NB4 (cell line): ENCODE results near the gene ANKRD11.
"Not testable (repeated sequence)": the region's sequence is repeated elsewhere in the genome, so short reads cannot be mapped to it uniquely, and the experiment has no call there.

ENCODE experiments used
- DNase-seq: peaks from one replicate; pipeline ENCODE4 v3.0.0; 2010; ENCODE audit warnings: low read depth
- H3K4me3 ChIP-seq: one replicate; pipeline ENCODE4 v1.5.1; 2011; ENCODE audit warnings: mild to moderate bottlenecking, low read depth, low read length, moderate library complexity
- MYC ChIP-seq: IDR thresholded peaks from 2 replicates; pipeline ENCODE4 v1.6.1; 2011; ENCODE audit warnings: low read depth, low read length
- POLR2A ChIP-seq: IDR thresholded peaks from 2 replicates; pipeline ENCODE4 v1.6.1; 2011; ENCODE audit warnings: mild to moderate bottlenecking; ENCODE audit not compliant: insufficient read length; ENCODE audit errors: extremely low read depth
- TF ChIP-seq, protein P1 (sequence below): IDR thresholded peaks from one replicate; pipeline ENCODE4 v1.5.1; 2012; ENCODE audit warnings: low read depth, low read length
- TF ChIP-seq, protein P2 (sequence below): IDR thresholded peaks from 2 replicates; pipeline ENCODE4 v1.6.1; 2011; ENCODE audit warnings: low read depth, low read length

ANKRD11 gene

DNA sequence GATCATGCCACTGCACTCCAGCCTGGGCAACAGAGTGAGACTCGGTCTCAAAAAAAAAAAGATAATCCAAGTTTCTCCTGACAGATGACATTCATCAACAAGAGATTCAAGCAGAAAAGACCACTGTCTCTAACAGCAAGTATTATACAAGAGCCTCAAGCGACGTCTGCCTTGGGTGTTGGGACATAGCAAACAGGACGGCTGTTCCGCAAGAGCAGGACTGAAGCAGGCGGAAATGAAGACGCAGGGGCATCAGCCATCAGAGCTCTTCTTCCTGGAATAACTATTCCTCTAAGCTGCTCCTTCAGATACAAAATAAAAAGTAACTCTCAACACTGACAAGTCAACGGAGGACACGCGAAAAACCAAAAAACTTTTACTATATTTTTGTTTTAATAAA is 54.0 kb downstream of the ANKRD11 start:
- no peak overlapping the region for H3K4me3 ChIP-seq
- DNase-seq: no peak
- TF ChIP-seq, protein P1, sequence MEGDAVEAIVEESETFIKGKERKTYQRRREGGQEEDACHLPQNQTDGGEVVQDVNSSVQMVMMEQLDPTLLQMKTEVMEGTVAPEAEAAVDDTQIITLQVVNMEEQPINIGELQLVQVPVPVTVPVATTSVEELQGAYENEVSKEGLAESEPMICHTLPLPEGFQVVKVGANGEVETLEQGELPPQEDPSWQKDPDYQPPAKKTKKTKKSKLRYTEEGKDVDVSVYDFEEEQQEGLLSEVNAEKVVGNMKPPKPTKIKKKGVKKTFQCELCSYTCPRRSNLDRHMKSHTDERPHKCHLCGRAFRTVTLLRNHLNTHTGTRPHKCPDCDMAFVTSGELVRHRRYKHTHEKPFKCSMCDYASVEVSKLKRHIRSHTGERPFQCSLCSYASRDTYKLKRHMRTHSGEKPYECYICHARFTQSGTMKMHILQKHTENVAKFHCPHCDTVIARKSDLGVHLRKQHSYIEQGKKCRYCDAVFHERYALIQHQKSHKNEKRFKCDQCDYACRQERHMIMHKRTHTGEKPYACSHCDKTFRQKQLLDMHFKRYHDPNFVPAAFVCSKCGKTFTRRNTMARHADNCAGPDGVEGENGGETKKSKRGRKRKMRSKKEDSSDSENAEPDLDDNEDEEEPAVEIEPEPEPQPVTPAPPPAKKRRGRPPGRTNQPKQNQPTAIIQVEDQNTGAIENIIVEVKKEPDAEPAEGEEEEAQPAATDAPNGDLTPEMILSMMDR: no peak
- TF ChIP-seq POLR2A (no peak), MYC (no peak)
- TF ChIP-seq, protein P2, sequence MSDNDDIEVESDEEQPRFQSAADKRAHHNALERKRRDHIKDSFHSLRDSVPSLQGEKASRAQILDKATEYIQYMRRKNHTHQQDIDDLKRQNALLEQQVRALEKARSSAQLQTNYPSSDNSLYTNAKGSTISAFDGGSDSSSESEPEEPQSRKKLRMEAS: no peak

DNA sequence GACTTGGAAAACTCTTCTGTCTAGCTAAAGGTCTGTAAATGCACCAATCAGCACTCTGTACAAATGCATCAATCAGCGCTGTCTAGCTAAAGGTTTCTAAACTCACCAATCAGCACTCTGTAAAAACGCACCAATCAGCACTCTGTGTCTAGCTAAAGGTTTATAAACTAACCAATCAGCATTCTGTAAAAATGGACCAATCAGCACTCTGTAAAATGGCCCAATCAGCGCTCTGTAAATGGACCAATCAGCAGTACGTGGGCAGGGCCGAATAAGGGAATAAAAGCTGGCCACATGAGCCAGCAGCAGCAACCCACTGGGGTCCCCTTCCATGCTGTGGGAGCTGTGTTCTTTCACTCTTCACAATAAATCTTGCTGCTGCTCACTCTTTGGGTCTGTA is 55.3 kb downstream of the ANKRD11 start:
- H3K4me3 ChIP-seq, DNase-seq: not testable (repeated sequence)

DNA sequence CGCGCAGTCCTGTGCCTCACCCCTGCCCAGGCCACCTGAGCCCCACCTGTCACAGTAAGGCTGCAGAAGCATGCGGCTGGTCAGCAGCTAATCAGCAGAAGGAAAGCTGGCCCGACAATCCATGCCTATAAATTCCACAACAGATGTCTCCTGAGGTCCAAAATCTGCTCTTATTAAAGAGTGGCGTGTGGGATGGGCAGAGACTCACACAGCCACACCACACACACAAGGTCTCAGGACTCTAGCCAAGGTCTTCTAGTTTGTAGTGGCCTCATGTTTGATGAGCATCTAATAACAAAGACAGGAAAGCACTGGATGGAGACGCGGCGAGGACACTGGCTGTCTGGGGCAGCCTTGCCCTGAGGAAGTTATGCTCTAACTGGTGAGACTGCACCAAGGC is 55.9 kb downstream of the ANKRD11 start:
- TF ChIP-seq MYC (no peak), POLR2A (no peak)
- TF ChIP-seq, protein P1: no peak
- TF ChIP-seq, protein P2: no peak
- DNase-seq: no peak
- H3K4me3 ChIP-seq: no peak overlapping the region

DNA sequence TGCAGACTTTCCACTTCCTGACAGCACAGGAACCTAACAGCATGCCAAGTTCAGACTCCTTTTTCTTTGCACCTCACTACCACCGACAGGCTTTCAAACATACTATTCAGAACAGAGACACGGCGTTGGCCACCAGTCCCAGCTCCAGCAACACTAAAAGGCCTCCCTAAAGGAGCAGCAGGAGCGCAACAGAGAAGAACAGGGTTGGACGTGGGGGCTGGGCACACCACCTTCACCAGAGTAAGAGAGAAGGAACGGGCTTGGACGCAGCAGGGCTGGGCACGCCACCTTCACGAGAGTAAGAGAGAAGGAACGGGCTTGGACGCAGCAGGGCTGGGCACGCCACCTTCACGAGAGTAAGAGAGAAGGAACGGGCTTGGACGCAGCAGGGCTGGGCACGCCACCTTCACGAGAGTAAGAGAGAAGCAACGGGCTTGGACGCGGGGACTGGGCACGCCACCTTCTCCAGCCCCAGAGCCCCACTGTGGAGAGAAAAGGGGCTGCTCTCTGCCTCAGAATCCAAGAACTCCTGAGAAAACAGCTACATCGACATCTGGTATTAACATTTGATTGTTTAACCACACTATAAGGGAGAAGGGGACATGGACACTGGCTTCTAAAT is 56.9 kb downstream of the ANKRD11 start:
- DNase-seq, H3K4me3 ChIP-seq: not testable (repeated sequence)

DNA sequence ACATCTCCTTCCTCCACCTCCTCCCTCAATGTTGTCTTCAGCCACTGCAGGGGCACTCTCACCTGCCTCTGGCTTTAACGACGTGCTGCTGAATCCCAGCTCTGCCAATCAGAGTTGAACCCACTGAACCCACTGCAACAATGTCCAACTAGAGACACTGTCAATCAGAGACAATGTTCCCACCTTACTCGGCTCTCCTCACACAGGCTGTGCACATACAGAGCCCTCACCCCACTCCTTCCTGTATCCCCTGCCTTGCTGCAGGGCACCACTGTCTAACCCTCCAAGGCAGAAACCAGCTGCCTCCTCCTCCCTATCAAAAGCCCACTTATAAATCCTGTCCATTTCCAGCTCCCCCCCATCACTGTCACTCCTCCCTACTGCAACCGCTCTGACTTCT is 58.7 kb downstream of the ANKRD11 start:
- no peak overlapping the region for H3K4me3 ChIP-seq
- DNase-seq: no peak
- TF ChIP-seq, protein P2: no peak
- TF ChIP-seq, protein P1: no peak
- TF ChIP-seq MYC: no peak
- TF ChIP-seq POLR2A: no peak

DNA sequence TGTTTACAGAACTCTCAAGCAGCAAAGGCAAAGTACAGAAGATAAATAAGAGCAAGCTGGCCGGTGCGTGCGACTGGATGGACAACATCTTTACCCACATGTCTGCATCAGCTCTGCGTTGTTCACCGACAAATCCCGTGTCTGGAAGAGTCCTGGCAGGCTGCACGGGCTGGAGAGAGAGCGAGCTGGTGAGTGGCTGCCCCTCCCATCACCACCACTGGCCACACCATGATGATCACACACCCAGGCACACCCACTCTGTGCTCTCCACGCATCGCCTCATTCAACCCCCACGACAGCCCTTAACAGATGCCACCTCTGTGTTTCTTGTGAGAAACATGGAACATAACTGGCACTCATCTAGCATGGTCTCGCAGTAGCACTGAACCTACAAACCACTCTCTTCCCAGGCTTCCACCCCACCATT is 59.2 kb downstream of the ANKRD11 start:
- no peak overlapping the region for H3K4me3 ChIP-seq
- TF ChIP-seq, protein P1: no peak
- TF ChIP-seq, protein P2: no peak
- TF ChIP-seq POLR2A: no peak
- no peak for DNase-seq

DNA sequence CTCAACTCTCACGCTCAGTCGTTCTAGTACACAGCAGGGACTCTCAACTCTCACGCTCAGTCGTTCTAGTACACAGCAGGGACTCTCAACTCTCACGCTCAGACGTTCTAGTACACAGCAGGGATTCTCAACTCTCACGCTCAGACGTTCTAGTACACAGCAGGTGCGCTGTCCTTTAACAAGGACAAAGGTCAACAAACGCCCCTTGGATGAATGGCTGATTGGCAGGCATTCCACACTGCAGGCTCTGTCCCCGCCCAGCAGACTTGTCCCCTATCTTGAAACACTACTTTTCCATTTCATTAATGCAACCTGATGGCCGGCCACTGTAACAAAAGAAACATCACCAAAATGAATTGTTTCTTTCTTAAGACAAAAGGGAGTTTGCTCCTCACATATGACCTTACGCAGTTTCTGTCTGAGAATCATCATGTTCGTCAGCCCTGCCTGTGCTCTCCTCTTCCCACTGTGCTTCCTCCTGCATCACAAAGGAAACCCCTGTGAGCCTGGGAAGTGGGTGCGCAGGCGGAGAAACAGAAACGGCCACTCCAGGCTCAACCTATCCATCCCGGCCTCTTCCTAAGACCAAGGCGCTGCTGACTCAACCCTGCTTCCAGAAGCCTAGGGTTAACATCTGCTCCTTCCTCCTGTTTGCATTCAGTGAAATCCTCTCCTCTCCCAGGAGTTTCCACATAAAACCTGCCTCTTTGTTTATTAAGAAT is 59.8 kb downstream of the ANKRD11 start:
- DNase-seq: no peak
- TF ChIP-seq POLR2A (no peak), MYC (no peak)
- TF ChIP-seq, protein P1: no peak
- TF ChIP-seq, protein P2: no peak
- H3K4me3 ChIP-seq: no peak overlapping the region

DNA sequence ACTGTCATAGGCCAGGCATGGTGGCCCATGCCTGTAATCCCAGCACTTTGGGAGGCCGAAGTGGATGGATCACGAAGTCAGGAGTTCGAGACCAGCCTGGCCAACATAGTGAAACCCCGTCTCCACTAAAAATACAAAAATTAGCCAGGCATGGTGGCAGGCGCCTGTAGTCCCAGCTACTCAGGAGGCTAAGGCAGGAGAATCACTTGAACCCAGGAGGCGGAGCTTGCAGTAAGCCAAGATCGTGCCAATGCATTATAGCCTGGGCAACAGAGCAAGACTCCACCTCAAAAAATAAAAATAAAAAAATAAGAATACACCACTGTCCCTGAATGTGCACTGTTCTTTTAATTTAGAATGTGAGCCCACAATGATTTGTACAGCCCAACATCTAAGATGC is 61.8 kb downstream of the ANKRD11 start:
- DNase-seq, H3K4me3 ChIP-seq: not testable (repeated sequence)
